GM19468 (cell line): ENCODE measurements around the gene TMEM108.

ENCODE experiments used
- ATAC-seq: cut with Tn5 transposase; IDR thresholded peaks from one replicate; pipeline ENCODE4 v1.9.1; 2021; ENCODE audit warnings: mild to moderate bottlenecking, moderate library complexity, moderate number of reproducible peaks; ENCODE audit not compliant: unreplicated experiment; ENCODE audit errors: extremely low read depth

Gene TMEM108

GRCh38 chr3:133441867-133442270, 403.7 kb downstream of the TMEM108 start:
- peak; percentile 48 for ATAC-seq

DNA sequence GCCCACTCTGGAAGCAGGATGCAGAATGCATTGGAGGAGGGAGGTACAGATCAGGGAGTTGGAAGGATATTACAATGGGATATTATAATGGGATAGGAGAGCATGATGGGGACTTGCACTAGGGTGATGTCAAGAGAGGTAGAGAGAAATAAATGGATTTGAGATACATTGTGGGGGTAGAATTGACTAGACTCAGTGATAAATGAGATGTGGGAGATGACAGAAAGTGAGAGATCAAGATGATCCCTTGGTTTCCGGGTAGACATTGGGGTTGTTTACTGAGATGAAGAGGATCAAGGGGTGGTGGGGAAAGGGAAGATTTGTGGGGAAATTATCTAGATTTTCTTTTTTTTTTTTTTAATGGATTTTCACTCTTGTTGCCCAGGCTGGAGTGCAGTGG, 404.3 kb downstream of the TMEM108 start:
- ATAC-seq, result no peak

DNA sequence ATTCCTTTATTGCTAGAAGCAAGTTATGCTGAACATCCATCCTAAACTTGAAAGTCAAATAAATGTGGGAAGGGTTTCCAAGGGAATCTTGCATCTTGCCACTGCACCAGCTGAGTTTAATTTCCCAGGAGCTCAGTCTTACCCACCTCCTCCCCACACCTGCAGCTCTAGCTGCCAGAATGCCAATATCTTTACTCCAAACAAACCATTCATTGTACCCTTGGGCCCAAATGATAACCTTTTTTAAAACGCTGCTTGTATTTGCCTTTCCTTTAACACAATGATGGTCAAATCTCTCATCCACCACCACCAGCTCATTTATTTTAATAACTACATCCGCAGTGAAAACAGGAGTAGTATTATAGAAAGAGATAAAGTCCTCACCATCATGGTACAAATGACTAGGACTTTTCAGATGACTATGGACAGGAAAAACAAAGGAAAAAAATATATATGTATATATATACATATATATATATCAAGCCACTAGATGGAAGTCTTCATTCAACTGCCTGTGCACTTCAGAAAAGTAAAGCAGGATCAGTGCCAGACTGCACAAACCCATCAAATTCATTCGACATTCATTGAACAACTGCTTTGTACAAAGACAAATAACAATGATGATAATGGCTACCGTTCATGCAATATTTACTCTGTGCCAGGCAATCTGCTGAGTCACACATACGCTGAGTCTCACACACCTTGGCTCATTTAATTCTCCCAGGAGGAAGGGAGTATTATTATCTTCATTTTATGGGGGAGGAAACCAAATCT, 405.6 kb downstream of the TMEM108 start:
- no peak for ATAC-seq

DNA sequence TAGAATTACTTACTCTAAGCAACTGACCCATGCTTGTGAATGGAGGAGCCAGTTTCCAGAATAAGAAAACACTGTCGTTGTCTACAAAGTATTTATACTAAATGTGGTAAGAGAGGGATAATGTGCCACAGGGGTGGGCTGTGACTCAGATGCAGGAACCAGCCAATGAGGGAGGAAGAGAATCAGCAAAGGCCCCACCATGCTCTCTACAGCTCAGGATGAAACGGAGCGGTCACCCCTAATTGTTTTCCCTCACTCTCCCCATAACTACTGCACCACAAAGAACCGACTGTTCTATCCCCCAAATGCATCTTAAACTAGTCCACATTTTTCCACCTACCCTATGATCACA, 406.2 kb downstream of the TMEM108 start:
- ATAC-seq, result no peak

DNA sequence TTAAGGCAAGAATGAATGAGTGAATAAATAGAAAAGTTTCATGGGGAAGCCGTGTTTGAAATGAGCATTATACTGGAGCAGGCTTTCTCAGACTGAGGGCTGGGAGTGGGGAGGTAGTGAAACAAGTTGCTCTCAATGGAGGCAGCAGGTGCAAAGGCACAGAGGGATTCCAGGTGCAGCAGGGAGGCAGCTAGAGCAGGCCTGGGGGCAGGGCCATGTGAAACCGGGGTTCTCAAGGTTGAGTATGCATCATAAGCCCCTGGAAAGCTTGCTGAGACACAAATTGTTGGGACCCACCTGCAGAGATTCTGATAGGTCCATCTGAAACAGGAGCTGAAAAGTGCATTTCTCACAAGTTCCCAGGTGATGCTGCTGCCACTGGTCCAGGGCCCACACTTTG, 406.9 kb downstream of the TMEM108 start:
- ATAC-seq, result no peak
